Measurements from ENCODE around the gene BATF3.

BATF3 gene

GRCh38 chr1:212652609-212653008, 47.0 kb downstream of the BATF3 start:
- H3K27ac Mint-ChIP-seq: no peak overlapping the region
- no peaks in the 10 kb centered on the region for H3K9me3 Mint-ChIP-seq
- H3K36me3 Mint-ChIP-seq (ENCODE audit: insufficient read depth): no peaks in the 10 kb centered on the region
- DNase-seq (no peak), ATAC-seq (replicated peaks) (no peak)
- H3K4me3 Mint-ChIP-seq: no peak overlapping the region
- H3K27me3 Mint-ChIP-seq: peaks cover 17 to 47% of the 10 kb centered on the region in 2 donors
- no peaks in the 10 kb centered on the region for H3K4me1 Mint-ChIP-seq (ENCODE audit: low read depth in 2 of 2)

- no peaks in the 10 kb centered on the region for H3K4me1 Mint-ChIP-seq (ENCODE audit: low read depth in 2 of 2)
- no peak overlapping the region for H3K4me3 Mint-ChIP-seq
- peaks cover 12 to 46% of the 10 kb centered on the region in 2 donors for H3K27me3 Mint-ChIP-seq
- no peaks in the 10 kb centered on the region for H3K36me3 Mint-ChIP-seq (ENCODE audit: insufficient read depth)
- no peak for ATAC-seq (replicated peaks)
- no peak for DNase-seq
- no peaks in the 10 kb centered on the region for H3K9me3 Mint-ChIP-seq
- H3K27ac Mint-ChIP-seq: no peak overlapping the region
Observed at GRCh38 chr1:212651977-212652376, 47.7 kb downstream of the BATF3 start.

DNA sequence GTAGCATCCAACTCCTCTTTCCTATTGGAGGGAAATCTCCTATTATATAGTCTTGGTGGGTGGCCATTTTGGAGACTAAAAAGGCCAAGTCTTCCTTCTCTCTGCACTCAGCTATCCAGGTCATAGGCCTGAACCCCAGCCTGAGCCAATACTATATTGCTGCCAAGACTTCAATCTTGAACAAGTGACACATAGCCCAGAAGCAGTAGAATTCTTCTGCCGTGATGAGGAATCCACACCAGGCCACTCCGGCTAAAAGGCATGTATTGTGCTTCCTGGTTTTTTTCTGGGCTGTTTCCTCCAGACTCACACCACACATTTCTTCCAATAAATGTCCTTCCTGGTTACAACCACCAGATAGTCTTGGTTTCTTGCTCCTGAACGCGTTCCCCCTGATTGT, 48.1 kb downstream of the BATF3 start:
- no peak overlapping the region for H3K27ac Mint-ChIP-seq
- DNase-seq: no peak
- no peak overlapping the region for H3K4me3 Mint-ChIP-seq
- H3K27me3 Mint-ChIP-seq: peaks cover 12 to 48% of the 10 kb centered on the region in 2 donors
- ATAC-seq (replicated peaks): no peak
- no peaks in the 10 kb centered on the region for H3K36me3 Mint-ChIP-seq (ENCODE audit: insufficient read depth)
- H3K9me3 Mint-ChIP-seq: no peaks in the 10 kb centered on the region
- H3K4me1 Mint-ChIP-seq (ENCODE audit: low read depth in 2 of 2): no peaks in the 10 kb centered on the region

GRCh38 chr1:212650228-212650627, 49.4 kb downstream of the BATF3 start:
- Mint-ChIP-seq H3K4me3 (no peak overlapping the region), H3K36me3 (ENCODE audit: insufficient read depth) (no peaks in the 10 kb centered on the region), H3K27ac (no peak overlapping the region), H3K4me1 (ENCODE audit: low read depth in 2 of 2) (no peaks in the 10 kb centered on the region), H3K9me3 (no peaks in the 10 kb centered on the region), H3K27me3 (peaks cover 12 to 52% of the 10 kb centered on the region in 2 donors)
- ATAC-seq (replicated peaks) (no peak), DNase-seq (no peak)

- DNase-seq: no peak
- no peaks in the 10 kb centered on the region for H3K36me3 Mint-ChIP-seq (ENCODE audit: insufficient read depth)
- no peaks in the 10 kb centered on the region for H3K9me3 Mint-ChIP-seq
- no peak for ATAC-seq (replicated peaks)
- peaks cover 3 to 52% of the 10 kb centered on the region in 2 donors for H3K27me3 Mint-ChIP-seq
- no peak overlapping the region for H3K4me3 Mint-ChIP-seq
- no peaks in the 10 kb centered on the region for H3K4me1 Mint-ChIP-seq (ENCODE audit: low read depth in 2 of 2)
- H3K27ac Mint-ChIP-seq: no peak overlapping the region
Observed at GRCh38 chr1:212649020-212649419, 50.6 kb downstream of the BATF3 start.

DNA sequence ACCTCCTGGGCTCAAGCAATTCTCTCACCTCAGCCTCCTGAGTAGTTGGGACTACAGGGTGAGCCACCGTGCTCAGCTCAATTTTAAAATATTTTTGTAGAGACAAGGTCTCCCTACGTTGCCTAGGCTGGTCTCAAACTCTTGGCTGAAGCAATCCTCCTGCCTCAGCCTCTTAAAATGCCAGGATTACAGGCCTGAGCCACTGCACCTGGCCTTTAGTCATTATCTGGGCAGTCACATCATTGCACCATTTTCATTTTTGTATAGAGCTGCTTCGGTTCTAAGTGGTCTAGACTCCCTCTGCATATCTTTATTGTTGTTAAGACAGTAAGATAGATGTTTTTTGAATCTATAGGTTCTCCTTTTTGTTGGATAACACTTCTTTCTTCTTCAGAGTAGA, 51.2 kb downstream of the BATF3 start:
- ATAC-seq (replicated peaks): no peak
- Mint-ChIP-seq H3K27me3 (peaks cover 0 to 50% of the 10 kb centered on the region in 2 donors), H3K4me3 (no peak overlapping the region), H3K4me1 (ENCODE audit: low read depth in 2 of 2) (no peaks in the 10 kb centered on the region), H3K27ac (no peak overlapping the region), H3K9me3 (no peaks in the 10 kb centered on the region), H3K36me3 (ENCODE audit: insufficient read depth) (no peaks in the 10 kb centered on the region)
- no peak for DNase-seq

GRCh38 chr1:212647004-212647403, 52.6 kb downstream of the BATF3 start:
- no peaks in the 10 kb centered on the region for H3K4me1 Mint-ChIP-seq (ENCODE audit: low read depth in 2 of 2)
- no peak overlapping the region for H3K4me3 Mint-ChIP-seq
- H3K27me3 Mint-ChIP-seq: peaks cover 0 to 46% of the 10 kb centered on the region in 2 donors
- H3K27ac Mint-ChIP-seq: no peak overlapping the region
- DNase-seq (no peak), ATAC-seq (replicated peaks) (no peak)
- no peaks in the 10 kb centered on the region for H3K36me3 Mint-ChIP-seq (ENCODE audit: insufficient read depth)
- H3K9me3 Mint-ChIP-seq: no peaks in the 10 kb centered on the region

GRCh38 chr1:212646588-212646987, 53.1 kb downstream of the BATF3 start:
- H3K4me1 Mint-ChIP-seq (ENCODE audit: low read depth in 2 of 2): no peaks in the 10 kb centered on the region
- peaks cover under 1 to 45% of the 10 kb centered on the region in 2 donors for H3K27me3 Mint-ChIP-seq
- no peak overlapping the region for H3K4me3 Mint-ChIP-seq
- H3K27ac Mint-ChIP-seq: no peak overlapping the region
- no peaks in the 10 kb centered on the region for H3K9me3 Mint-ChIP-seq
- no peak for DNase-seq
- H3K36me3 Mint-ChIP-seq (ENCODE audit: insufficient read depth): no peaks in the 10 kb centered on the region
- ATAC-seq (replicated peaks): no peak

DNA sequence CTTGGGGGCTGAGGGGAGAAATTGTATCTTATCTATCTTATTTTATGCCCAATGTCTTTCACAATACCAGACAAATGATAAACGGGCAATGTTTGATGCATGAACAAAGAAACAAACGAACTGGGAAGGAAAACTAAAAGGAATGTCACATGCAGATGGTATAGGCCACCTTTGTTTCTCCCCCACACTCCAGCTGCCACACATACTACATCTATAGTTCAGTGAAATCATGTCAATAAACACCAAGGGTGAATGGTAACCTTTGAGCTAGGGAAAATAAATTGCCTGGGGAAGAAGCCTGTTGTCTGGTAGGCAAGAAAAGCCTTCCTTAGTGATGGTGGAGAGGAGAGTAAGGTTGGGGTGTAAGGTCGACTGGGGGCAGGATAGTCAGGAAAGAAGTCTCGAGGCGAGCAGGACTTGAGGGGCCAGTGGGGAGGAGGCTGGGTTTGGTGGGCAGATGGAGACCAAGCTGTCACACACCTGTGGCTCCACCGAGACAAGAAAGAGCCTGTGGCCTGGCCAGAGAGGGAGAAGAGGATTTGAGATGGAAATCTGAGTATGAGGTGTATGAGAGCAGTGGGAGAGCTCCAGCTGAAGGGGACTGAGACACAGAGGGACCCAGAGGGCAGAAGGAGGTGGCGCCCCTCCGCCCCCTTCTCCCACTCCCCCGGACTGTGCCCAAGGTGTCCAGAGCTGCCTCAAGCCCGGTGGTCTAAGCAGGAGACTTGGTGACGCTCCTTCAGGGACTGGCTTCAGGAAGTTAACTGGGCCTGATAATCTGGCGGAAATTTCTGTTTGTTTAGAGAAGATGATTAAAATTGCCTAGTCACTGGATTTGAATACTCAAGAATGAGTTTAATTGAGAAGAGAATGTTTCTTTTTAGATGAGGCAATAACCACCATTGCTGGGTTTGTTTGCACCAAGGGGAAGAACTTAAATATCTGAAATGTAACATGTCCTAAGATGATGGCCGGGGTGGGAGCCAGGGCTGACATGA, 53.8 kb downstream of the BATF3 start:
- Mint-ChIP-seq H3K27ac (peak overlapping the region in 1 of 2 donors; percentile 12), H3K36me3 (ENCODE audit: insufficient read depth) (no peaks in the 10 kb centered on the region), H3K27me3 (peaks cover 8 to 52% of the 10 kb centered on the region in 2 donors), H3K4me3 (no peak overlapping the region), H3K9me3 (peaks cover 0 to under 1% of the 10 kb centered on the region in 2 donors), H3K4me1 (ENCODE audit: low read depth in 2 of 2) (no peaks in the 10 kb centered on the region)
- ATAC-seq (replicated peaks): no peak
- DNase-seq: no peak

GRCh38 chr1:212644866-212645545, 54.6 kb downstream of the BATF3 start:
- H3K36me3 Mint-ChIP-seq (ENCODE audit: insufficient read depth): no peaks in the 10 kb centered on the region
- H3K9me3 Mint-ChIP-seq: peaks cover 0 to 1% of the 10 kb centered on the region in 2 donors
- DNase-seq: no peak
- H3K4me3 Mint-ChIP-seq: no peak overlapping the region
- peaks cover 14 to 59% of the 10 kb centered on the region in 2 donors for H3K27me3 Mint-ChIP-seq
- H3K27ac Mint-ChIP-seq: no peak overlapping the region
- no peaks in the 10 kb centered on the region for H3K4me1 Mint-ChIP-seq (ENCODE audit: low read depth in 2 of 2)
- no peak for ATAC-seq (replicated peaks)

DNA sequence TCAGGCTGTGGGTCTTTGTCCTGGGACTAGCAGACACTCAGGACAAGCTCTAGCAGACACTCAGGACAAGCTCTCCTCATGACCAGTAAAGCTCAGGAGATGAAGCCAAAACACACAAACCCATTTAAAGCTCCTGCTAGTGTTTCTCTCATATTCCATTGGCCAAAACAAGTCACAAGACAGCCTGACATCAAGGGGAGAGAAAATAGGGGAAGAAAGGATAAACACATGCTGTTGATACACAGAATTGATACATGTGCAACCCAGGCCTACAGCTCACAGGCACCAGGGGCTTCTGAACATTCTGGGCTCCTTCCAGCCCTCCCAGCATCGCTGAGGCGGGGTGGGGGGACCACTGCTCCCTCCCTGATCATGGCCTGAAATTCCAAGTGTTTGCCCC, 55.8 kb downstream of the BATF3 start:
- Mint-ChIP-seq H3K4me3 (no peak overlapping the region), H3K9me3 (peaks cover 0 to 1% of the 10 kb centered on the region in 2 donors), H3K27me3 (peaks cover 25 to 71% of the 10 kb centered on the region in 2 donors), H3K4me1 (ENCODE audit: low read depth in 2 of 2) (no peaks in the 10 kb centered on the region), H3K27ac (no peak overlapping the region), H3K36me3 (ENCODE audit: insufficient read depth) (no peaks in the 10 kb centered on the region)
- ATAC-seq (replicated peaks) (no peak), DNase-seq (no peak)

DNA sequence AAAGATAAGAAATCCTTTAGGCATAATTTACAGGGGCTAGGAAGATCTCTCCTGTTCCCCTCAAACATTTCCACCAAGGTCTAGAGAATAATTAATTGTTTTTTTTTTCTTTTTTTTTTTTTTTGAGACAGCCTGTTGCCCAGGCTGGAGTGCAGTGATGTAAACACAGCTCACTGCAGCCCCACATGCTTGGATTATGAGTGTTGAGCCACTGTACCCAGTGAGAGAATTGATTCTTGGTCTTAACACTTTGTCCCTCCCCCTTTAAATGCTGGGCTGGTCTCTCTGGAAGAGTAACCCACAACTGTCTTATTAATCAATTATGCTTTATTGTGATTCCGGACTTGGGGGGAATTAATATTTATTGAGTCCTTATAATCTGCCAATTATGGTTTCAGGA, 57.7 kb downstream of the BATF3 start:
- H3K27me3 Mint-ChIP-seq: peaks cover 35 to 78% of the 10 kb centered on the region in 2 donors
- peaks cover 0 to under 1% of the 10 kb centered on the region in 2 donors for H3K4me1 Mint-ChIP-seq (ENCODE audit: low read depth in 2 of 2)
- no peak overlapping the region for H3K4me3 Mint-ChIP-seq
- no peak for DNase-seq
- no peak for ATAC-seq (replicated peaks)
- H3K27ac Mint-ChIP-seq: no peak overlapping the region
- H3K36me3 Mint-ChIP-seq (ENCODE audit: insufficient read depth): no peaks in the 10 kb centered on the region
- peaks cover 0 to 1% of the 10 kb centered on the region in 2 donors for H3K9me3 Mint-ChIP-seq

DNA sequence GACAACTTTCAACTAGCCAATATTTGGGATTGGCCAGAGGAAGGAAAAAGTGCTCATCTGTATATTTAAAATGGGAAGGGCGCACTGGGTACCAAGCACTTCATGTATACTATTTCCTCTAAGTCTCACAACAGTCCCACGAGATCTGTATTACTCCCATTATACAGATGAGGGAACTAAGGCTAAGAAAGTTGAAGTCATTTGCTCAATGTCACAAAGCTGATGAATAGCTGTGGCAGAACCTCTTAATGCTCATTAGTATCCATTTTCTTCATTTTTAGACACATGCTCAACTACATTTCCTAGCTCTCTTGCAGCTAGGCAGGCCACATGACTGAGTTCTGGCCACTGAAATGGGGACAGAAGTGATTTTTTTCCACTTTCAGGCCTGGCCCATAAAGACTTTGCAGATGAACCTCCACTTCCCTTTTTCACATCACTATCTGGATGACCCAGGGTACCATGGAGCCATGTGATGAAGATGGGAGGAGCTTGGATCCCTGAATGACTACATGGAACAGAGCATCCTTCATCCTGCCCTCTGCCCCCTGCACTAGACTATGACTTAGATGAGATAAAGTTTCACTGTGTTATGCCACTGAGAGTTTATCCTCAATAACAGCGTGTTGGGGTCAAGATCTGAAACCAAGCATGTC, 59.3 kb downstream of the BATF3 start:
- DNase-seq: no peak
- H3K9me3 Mint-ChIP-seq: peaks cover 0 to 1% of the 10 kb centered on the region in 2 donors
- no peak overlapping the region for H3K27ac Mint-ChIP-seq
- no peak overlapping the region for H3K4me3 Mint-ChIP-seq
- H3K36me3 Mint-ChIP-seq (ENCODE audit: insufficient read depth): no peaks in the 10 kb centered on the region
- no peak for ATAC-seq (replicated peaks)
- H3K27me3 Mint-ChIP-seq: peaks cover 35 to 62% of the 10 kb centered on the region in 2 donors
- peaks cover 7 to 11% of the 10 kb centered on the region in 2 donors for H3K4me1 Mint-ChIP-seq (ENCODE audit: low read depth in 2 of 2)
